Endothelial cell of umbilical vein (primary cell): ENCODE results near the gene PCDHA7. TPM values are rescaled to one million over a fixed set of nuclear protein-coding genes. Genes with fewer than 3 reads are reported as not detected.
"Not testable (repeated sequence)": the region's sequence is repeated elsewhere in the genome, so short reads cannot be mapped to it uniquely, and the experiment has no call there.

Experiments used
- BruUV-seq: library from RNA; stranded (reverse); fragments of 400-500 nt; replicated peaks from 2 replicates; lab custom pipeline; 2021; lab: Mats Ljungman, UMichigan
- CTCF ChIA-PET: fragments of 300-600, 350-600 bp; sonication (Branson Sonifier 250); formaldehyde crosslinking; loops from one replicate; lab custom pipeline; 2021; ENCODE audit warnings: antibody characterized with exemption, inconsistent platforms; lab: Charles Lee
- POLR2A ChIA-PET: fragments of 300-600, 350-600 bp; sonication (Branson Sonifier 250); formaldehyde crosslinking; loops from one replicate; lab custom pipeline; 2021; ENCODE audit warnings: antibody characterized with exemption, inconsistent platforms; lab: Charles Lee
- DNase-seq: peaks from one replicate; pipeline ENCODE4 v3.0.0-alpha.2; 2011; ENCODE audit warnings: low read depth, low spot score
- FAIRE-seq: peaks from 2 replicates; lab custom pipeline; 2011; peaks lifted over from hg19 to GRCh38; lab: Jason Lieb, UNC
- H2AFZ ChIP-seq: 2 replicates; pipeline ENCODE4 v1.6.0; 2012; ENCODE audit warnings: low read depth, low read length, control low read depth, inconsistent platforms
- H3K27ac ChIP-seq: 2 replicates; pipeline ENCODE4 v1.5.1; 2011; ENCODE audit warnings: low read depth, mild to moderate bottlenecking, control low read depth, low read length, moderate library complexity; ENCODE audit not compliant: insufficient read depth
- H3K27me3 ChIP-seq, 2 experiments: 2 replicates each; pipeline versions ENCODE4 v1.6.0 to v1.6.1; 2011; ENCODE audit warnings: low read length in 2 of 2, mixed read lengths in 1 of 2; ENCODE audit not compliant: control insufficient read depth in 2 of 2, insufficient read depth in 2 of 2
- H3K36me3 ChIP-seq, 2 experiments: 2 replicates in 1 of 2; 3 replicates in 1 of 2; pipeline ENCODE4 v1.5.1; 2011; ENCODE audit warnings: low read length in 2 of 2, mild to moderate bottlenecking in 1 of 2, moderate library complexity in 1 of 2; ENCODE audit not compliant: control insufficient read depth in 2 of 2, insufficient read depth in 2 of 2; ENCODE audit errors: extremely low read depth in 1 of 2
- H3K4me1 ChIP-seq: 3 replicates; pipeline ENCODE4 v1.5.1; 2011; ENCODE audit warnings: mild to moderate bottlenecking, low read length; ENCODE audit not compliant: control insufficient read depth, insufficient read depth; ENCODE audit errors: extremely low read depth
- H3K4me2 ChIP-seq: 2 replicates; pipeline ENCODE4 v1.6.1; 2011; ENCODE audit warnings: low read length, control low read depth, mixed read lengths; ENCODE audit not compliant: insufficient read depth
- H3K4me3 ChIP-seq, 3 experiments: fragments of 200-600 bp in 1 of 3; sonication (generic), shearing (Covaris generic) in 1 of 3; replicated peaks in 1 of 3; 2 replicates each; pipeline ENCODE4 v1.5.1; 2011 to 2016; ENCODE audit warnings: control low read depth in 3 of 3, low read length in 3 of 3, mild to moderate bottlenecking in 2 of 3, inconsistent platforms in 1 of 3, low read depth in 1 of 3, moderate library complexity in 1 of 3; ENCODE audit not compliant: insufficient read depth in 1 of 3
- H3K79me2 ChIP-seq: 2 replicates; pipeline ENCODE4 v1.6.0; 2012; ENCODE audit warnings: low read length, inconsistent platforms; ENCODE audit not compliant: control insufficient read depth, insufficient read depth
- H3K9ac ChIP-seq: replicated peaks from 2 replicates; pipeline ENCODE3; 2011; ENCODE audit warnings: low read length, control low read depth; ENCODE audit not compliant: insufficient read depth; ENCODE audit errors: extremely low read depth
- H3K9me1 ChIP-seq: replicated peaks from 3 replicates; pipeline ENCODE4 v1.6.0; 2011; ENCODE audit warnings: mild to moderate bottlenecking, low read length; ENCODE audit not compliant: control insufficient read depth, insufficient read depth; ENCODE audit errors: extremely low read depth
- H3K9me3 ChIP-seq: replicated peaks from 2 replicates; pipeline ENCODE4 v1.5.1; 2012; ENCODE audit warnings: low read length, inconsistent platforms; ENCODE audit not compliant: control insufficient read depth, insufficient read depth
- H4K20me1 ChIP-seq: replicated peaks from 2 replicates; pipeline ENCODE3; 2011; ENCODE audit warnings: mild to moderate bottlenecking, low read length; ENCODE audit not compliant: control insufficient read depth, insufficient read depth; ENCODE audit errors: extremely low read depth
- GATA2 ChIP-seq: IDR thresholded peaks from 2 replicates; pipeline ENCODE4 v1.7.0; 2011; ENCODE audit warnings: low read depth, mild to moderate bottlenecking, moderate library complexity, mixed read lengths, low read length; ENCODE audit not compliant: insufficient read length, insufficient read depth
- MAX ChIP-seq: IDR thresholded peaks from 2 replicates; pipeline ENCODE4 v1.6.1; 2011; ENCODE audit not compliant: insufficient read depth, insufficient read length
- POLR2A ChIP-seq: IDR thresholded peaks from 2 replicates; pipeline ENCODE4 v1.6.1; 2012; ENCODE audit warnings: low read depth, mild to moderate bottlenecking, control low read depth, low read length
- dilution Hi-C: fragments of 300-500 bp; cut with MboI; formaldehyde crosslinking; loops from one replicate; pipeline ENCODE4 v1.15.0; 2019; ENCODE audit warnings: low sequenced_read_pairs; ENCODE audit not compliant: extremely low pct_ligation_motif_present
- intact Hi-C: fragments of 100-400 bp; cut with micrococcal nuclease; formaldehyde crosslinking; loops from one replicate; pipeline ENCODE4 v1.10.0; 2022
- polyA plus RNA-seq, 4 experiments: library from polyadenylated mRNA; depleted of rRNA in 3 of 4; stranded (reverse) in 3 of 4; unstranded in 1 of 4; fragments of >200 nt; gene quantifications; 2 replicates each; pipeline versions ENCODE4 v1.2.1 to v1.2.3, GENCODE V29; 2011 to 2012; ENCODE audit warnings: missing spikeins in 1 of 4
- total RNA-seq: library from RNA; stranded (reverse); gene quantifications from 2 replicates; pipeline ENCODE4 v1.2.3, GENCODE V29; 2021

The PCDHA7 gene
- total and polyA plus RNA-seq, 2 donors (not counting 3 experiments of a cell fraction or from before 2014, with no cell fraction given), result 0.07 TPM; not detected in 1

DNA sequence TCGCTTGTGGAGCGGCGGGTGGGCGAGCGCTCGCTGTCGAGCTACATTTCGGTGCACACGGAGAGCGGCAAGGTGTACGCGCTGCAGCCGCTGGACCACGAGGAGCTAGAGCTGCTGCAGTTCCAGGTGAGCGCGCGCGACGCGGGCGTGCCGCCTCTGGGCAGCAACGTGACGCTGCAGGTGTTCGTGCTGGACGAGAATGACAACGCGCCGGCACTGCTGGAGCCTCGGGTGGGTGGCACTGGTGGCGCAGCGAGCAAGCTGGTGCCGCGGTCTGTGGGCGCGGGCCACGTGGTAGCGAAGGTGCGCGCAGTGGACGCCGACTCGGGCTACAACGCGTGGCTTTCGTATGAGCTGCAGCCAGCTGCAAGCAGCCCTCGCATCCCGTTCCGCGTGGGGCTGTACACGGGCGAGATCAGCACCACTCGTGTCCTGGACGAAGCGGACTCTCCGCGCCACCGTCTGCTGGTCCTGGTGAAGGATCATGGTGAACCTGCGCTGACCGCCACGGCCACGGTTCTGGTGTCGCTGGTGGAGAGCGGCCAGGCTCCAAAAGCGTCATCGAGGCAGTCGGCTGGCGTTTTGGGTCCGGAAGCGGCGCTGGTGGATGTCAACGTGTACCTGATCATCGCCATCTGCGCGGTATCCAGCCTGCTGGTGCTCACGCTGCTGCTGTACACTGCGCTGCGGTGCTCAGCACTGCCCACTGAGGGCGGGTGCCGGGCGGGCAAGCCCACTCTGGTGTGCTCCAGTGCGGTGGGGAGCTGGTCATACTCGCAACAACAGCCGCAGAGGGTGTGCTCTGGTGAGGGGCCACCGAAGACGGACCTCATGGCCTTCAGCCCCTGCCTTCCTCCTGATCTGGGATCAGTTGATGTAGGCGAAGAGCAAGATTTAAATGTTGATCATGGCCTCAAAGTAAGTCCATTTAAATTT lies 9.0 kb downstream of the PCDHA7 start:
- FAIRE-seq (no peak), DNase-seq (no peak)
- H3K9me3 ChIP-seq, result no peaks in the 10 kb centered on the region
- no peak overlapping the region for H3K27ac ChIP-seq
- H3K4me2 ChIP-seq, result no peak overlapping the region
- no peaks in the 10 kb centered on the region for H3K4me1 ChIP-seq
- no peaks in the 10 kb centered on the region for H3K79me2 ChIP-seq
- no peaks in the 10 kb centered on the region for H3K36me3 ChIP-seq
- dilution Hi-C loops, result no loop called here
- no peak overlapping the region for H2AFZ ChIP-seq
- H3K9me1 ChIP-seq, result no peaks in the 10 kb centered on the region
- H3K4me3 ChIP-seq, result no peak overlapping the region
- BruUV-seq, result no TSS peak
- no peak overlapping the region for H3K9ac ChIP-seq
- TF ChIP-seq MAX, result no peak
- no peak for TF ChIP-seq GATA2
- no peak for TF ChIP-seq POLR2A
- intact Hi-C loops, result no loop called here
- CTCF ChIA-PET, result no interaction called here
- no peaks in the 10 kb centered on the region for H4K20me1 ChIP-seq
- no peaks in the 10 kb centered on the region for H3K27me3 ChIP-seq
- POLR2A ChIA-PET, result no interaction called here

DNA sequence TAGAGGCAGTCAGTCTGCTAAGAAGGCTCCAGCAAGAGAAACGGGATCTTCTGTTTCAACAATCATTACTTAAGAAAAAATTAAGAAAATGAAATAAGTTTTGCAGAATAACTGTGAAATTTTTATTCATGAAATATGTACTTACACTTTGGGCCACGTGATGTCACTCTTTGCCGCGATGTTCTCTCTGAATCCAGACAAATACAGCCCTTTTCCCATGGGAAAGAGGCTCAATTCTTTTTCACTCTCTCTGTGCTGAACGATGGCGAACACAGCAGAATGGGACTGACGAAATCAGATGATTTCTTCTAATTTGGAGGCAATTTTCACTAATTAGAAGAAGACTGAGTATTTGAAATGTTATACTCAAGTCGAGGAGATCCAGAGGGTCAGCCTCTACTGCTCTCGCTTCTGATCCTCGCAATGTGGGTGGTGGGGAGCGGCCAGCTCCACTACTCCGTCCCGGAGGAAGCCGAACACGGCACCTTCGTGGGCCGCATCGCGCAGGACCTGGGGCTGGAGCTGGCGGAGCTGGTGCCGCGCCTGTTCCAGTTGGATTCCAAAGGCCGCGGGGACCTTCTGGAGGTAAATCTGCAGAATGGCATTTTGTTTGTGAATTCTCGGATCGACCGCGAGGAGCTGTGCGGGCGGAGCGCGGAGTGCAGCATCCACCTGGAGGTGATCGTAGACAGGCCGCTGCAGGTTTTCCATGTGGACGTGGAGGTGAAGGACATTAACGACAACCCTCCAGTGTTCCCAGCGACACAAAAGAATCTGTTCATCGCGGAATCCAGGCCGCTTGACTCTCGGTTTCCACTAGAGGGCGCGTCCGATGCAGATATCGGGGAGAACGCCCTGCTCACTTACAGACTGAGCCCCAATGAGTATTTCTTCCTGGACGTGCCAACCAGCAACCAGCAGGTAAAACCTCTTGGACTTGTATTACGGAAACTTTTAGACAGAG lies 14.4 kb downstream of the PCDHA7 start, which contains the start of gene PCDHA9:
Gene PCDHA9, plus strand, starts transcription at position 244 of the 964 bp plus-strand sequence. Its CDS starts 114 bp downstream, at position 358.
- H2AFZ ChIP-seq, DNase-seq, H3K9me3 ChIP-seq, H3K79me2 ChIP-seq, H3K9ac ChIP-seq, dilution Hi-C loops, H3K9me1 ChIP-seq, H3K27ac ChIP-seq, H3K27me3 ChIP-seq, BruUV-seq, CTCF ChIA-PET, H3K36me3 ChIP-seq, POLR2A ChIA-PET, H4K20me1 ChIP-seq, H3K4me3 ChIP-seq, H3K4me2 ChIP-seq, H3K4me1 ChIP-seq: not testable (repeated sequence)
- FAIRE-seq, result peak; percentile 56
- intact Hi-C loops, result loop anchor here (1.0 kb wide), 1 partner anchor 193 kb away; no protein-coding TSS in a partner anchor

DNA sequence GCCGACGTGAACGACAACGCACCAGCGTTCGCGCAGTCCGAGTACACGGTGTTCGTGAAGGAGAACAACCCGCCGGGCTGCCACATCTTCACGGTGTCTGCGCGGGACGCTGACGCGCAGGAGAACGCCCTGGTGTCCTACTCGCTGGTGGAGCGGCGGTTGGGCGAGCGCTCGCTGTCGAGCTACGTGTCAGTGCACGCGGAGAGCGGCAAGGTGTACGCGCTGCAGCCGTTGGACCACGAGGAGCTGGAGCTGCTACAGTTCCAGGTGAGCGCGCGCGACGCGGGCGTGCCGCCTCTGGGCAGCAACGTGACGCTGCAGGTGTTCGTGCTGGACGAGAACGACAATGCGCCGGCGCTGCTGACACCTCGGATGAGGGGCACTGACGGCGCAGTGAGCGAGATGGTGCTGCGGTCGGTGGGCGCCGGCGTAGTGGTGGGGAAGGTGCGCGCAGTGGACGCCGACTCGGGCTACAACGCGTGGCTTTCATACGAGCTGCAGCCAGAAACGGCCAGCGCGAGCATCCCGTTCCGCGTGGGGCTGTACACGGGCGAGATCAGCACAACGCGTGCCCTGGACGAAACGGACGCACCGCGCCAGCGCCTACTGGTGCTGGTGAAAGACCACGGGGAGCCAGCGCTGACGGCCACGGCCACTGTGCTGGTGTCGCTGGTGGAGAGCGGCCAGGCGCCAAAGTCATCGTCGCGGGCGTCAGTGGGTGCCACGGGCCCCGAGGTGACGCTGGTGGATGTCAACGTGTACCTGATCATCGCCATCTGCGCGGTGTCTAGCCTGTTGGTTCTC lies 16.0 kb downstream of the PCDHA7 start:
- H4K20me1 ChIP-seq, FAIRE-seq, BruUV-seq, H3K36me3 ChIP-seq, CTCF ChIA-PET, DNase-seq, POLR2A ChIA-PET, H3K9me1 ChIP-seq, H3K79me2 ChIP-seq, H3K4me3 ChIP-seq, H3K9me3 ChIP-seq, H3K27me3 ChIP-seq, intact Hi-C loops, H3K4me1 ChIP-seq, H3K4me2 ChIP-seq, H3K9ac ChIP-seq, H2AFZ ChIP-seq, H3K27ac ChIP-seq, dilution Hi-C loops: not testable (repeated sequence)
